SIG-M5 treated with dmso at 0.1 percent for 504 hours (cell line): ENCODE measurements around the gene THADA.

Experiments
- DNase-seq: peaks from one replicate; lab custom pipeline; 2025; ENCODE audit not compliant: unreplicated experiment; lab: John Stamatoyannopoulos, UW

The THADA gene

DNA sequence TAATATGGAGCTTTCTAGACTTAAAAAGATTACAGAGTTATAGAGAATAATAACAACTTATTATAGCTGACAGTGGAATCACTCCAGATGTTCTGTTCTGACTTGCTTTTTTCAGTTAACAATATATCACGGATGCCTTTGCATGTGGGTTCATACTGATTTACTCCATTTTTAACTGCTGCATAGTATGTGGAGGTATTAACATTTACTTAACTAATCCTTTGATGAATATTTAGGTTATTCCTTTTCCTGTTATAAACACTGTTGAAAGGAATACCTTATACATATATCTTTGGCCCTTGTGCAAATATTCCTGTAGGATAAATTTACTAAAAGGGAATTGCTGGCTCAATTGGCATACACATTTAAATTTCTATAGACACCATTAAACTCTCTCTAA is 336.3 kb downstream of the THADA start:
- DNase-seq, result no peak

DNA sequence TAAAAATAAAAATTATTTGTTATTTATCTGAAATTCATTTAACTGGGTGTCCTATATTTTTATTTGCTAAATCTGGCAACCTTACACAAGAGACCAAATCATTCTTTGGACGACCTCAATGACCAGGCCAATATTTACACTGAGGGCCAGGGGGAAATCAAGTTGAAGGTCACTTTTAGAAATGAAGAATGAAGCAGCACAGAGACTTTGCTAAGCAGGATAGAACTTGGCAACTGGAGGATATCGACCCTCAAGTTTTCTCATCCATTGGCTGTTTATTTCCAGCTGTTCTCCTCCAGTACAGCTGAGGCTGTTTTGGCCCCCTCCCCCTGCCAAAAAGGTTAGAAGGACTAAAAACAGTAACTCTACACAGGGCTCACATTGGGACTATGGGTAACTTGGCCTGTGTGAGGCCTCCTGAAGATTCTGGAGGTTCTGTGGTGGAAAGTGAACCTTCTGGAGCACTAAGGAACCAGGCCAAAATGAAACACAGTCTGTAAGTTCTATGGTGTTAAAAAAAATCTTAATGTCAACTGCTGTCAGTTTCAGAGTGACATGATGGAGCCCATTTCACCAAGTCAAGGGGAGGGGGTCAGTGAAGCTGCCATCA is 337.2 kb downstream of the THADA start:
- no peak for DNase-seq

DNA sequence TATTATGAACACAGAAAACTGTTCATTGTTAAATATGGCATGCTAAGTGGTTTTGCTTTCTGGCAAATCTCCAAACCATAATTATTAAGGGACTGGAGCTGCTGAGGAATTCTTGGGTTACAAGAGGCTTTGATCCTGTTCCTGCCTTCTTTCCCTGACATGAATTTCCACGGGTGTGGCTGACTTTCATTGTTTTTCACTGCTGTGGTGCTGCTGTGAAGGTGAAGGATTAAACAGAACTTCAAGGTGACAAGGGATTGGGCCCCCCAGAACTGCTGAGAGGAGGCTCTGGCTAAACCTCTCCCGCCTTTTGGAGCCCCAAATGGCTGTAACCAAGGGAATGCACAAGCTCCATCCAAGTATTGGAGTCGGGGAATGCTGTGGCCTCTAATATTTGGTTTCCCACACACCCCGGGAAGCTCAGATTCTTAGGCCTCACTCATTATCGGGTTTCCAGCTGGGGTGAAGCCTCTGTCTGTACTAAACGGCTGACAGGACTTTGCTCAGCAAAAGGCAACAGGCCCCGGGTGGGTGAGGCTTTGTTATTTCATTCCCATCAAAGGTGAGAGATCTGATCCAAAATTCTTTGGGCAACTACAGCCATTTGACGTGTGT is 340.4 kb downstream of the THADA start:
- no peak for DNase-seq

DNA sequence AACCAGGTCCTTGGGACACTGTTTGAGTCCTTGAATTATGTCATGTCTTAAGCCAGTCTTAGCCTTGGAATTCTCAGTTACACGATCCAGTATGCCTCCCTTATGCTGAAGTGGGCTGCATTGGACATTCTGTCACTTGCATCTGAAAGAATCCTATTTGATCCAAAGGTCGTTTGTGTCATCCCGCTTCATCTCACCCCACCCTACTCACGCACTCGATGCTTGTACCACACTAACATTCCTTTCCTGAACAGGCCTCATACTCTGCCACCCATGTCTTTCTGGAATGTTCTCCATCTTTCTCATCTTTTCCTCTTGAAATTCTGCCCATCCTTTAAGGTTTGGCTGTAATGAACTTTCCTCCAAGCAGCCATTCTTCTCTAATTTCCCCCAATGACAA is 341.5 kb downstream of the THADA start:
- no peak for DNase-seq

DNA sequence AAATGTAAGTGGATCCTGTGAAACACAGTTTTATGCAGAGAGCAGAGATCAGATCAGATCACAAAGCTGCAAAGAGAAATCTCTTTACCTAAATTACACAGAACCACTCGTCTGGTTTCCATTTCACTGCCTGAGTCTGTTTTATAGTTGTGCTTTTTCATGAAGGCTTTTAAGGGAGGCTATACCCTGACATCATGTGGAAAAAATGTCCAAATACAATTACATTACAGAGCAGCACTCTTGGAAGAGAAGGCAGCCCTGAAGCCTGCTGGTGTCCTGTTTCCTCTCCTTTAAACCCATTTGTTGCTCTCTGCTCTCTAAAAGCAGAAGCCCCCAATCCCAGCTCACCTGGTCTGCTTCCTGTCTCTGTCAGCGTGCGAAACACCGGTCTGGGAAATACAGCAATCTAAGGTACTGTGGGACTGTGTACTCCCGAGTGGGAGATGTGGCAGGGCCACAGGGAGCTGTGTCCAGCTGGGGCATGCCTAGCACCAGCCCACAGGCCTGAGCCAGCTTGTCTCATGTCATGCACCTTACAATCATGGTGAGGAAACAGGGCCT is 344.6 kb downstream of the THADA start:
- no peak for DNase-seq

DNA sequence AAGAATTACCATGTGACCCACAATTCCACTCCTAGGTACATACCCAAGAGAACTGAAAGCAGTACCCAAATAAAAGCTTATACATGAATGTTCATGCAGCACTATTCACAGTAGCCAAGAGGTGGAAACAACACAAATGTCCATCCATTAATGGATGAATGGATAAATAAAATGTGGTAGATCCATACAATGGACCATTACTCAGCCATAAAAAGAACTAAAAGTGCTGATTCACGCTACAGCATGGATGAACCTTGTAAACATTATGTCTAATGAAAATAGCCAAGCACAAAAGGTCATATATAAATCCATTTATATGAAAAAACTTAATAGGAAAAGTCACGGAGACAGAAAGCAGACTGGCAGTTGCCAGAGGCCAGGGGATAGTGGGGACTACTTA is 345.8 kb downstream of the THADA start:
- DNase-seq, result no peak

DNA sequence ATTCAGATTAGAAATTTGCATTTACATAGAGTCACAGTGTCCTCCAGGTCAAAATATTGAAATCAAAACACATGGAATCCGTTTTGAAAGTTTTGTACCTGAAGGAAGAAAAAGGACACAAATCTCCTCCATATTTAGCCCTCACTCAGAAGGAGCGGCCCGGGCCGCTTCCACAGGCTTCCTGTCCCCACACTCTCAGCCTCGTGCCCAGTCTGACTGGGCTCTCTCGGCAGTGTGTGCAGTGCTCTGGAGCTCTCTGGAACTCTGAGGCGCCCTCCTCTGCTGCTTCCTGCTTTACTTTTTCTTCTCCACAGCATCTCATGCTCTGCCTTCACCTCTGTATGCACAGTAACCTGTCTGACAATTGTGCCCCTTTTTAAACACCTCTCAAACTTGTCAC is 347.2 kb downstream of the THADA start:
- DNase-seq, result no peak

DNA sequence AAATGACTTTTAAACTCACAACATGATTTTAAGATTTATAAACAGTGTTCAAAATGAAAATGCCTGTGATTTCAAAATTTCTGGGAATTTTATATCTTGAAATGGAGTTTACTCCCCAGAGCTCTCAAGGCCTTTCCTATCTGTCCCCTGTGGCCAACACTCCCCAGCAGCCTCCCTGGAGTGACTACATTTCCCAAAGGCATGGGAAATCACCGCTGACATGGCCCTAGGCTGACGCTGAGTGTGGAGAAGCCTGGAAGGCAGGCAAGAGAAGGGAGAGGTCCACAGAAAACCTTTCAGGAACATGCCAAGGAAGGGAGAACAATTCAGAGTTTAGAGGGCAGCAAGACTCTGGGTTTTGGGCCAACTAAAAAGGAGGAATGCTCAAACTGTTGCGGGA is 349.2 kb downstream of the THADA start:
- DNase-seq, result no peak

DNA sequence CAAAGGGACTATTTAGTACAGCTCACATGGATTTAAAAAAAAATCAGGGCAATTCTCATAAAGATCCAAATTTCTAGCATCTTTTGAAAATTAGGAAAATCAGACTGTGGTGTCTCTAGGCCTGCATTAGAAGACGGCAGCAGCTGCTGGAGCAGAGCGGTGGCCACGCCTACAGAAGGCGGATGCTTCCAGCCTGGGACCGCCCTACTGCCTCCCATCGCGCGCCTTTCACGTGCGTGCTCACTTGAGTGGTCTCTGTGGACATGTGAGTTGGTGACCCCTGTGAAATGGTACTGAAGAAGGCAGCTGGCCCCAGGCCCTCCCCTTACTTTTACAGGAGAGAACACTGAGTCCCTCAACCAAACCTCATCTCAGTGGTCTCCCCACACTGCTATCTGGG is 354.3 kb downstream of the THADA start:
- no peak for DNase-seq

DNA sequence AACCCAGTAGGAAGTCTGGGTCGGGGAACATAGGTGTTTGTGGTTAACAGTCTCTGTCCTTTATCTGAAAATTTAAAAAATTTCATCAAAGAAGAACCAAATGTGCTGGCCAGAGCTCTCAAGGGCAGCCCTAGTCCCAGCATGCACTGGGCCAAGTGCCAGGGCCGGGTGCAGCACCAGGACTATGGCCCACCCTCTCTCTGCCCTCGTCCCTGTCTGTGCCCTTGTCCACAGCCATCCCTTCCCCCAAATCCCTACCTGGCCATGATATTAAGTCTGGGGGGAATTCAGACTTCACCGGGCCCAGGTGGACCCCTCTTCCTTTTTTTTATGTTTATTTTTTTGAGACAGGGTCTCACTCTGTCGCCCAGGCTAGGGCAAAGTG is 355.1 kb downstream of the THADA start:
- no peak for DNase-seq

DNA sequence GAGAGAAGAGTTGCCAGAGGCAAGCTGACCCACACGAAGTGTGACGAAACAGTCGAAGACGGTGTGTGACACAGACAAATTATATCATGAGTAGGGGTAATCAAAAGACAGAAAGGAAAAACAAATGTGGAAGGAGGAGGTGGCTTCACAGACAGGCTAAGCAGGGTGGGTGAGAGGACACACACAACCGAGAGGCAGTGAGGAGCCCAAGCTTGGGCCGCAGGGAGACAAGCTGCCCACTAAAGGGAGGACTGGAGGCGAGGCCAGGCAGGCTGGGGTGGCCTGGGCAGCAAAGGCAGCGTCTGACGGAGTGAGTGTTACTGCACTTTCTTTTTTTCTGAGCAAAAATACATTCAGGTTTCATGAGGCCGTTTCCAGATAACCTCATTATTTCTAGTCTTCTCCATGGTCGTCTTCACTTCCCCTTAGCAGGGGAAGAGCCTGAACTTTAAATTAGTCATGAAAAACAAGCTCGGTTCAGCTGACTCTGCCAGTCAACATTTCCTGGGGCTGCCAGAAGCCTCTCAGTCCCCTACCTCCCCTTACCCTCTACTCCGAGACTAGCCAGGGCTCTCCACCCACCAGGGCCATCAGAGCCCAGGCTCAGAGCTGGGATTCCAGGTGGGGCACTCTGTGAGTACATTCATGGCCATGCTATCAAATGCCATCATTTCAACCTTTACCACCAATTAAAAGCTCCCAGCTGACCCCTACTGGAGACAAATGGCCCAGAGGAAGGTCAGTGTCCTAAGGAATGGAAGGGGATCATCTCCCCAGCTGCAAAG is 355.7 kb downstream of the THADA start:
- DNase-seq, result peak; percentile 82

DNA sequence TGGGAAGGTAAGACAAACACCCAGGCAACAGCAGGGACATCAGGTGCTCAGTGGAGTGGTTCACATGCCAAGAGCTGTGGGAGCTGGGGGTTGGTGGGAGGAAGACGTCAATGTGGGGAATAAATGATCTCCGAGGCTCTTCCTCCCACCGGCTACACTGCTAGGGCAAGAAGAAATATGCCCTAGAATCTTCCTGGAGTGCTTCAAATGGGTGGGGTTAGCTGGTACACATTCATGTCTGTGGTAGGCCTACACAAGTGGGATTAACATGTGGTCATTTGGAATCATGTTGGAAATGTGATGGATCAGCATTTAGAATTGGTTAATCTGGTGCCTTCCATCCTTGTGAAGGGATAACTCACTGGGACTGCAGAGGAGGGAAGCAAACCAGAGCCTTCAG is 357.0 kb downstream of the THADA start:
- no peak for DNase-seq

DNA sequence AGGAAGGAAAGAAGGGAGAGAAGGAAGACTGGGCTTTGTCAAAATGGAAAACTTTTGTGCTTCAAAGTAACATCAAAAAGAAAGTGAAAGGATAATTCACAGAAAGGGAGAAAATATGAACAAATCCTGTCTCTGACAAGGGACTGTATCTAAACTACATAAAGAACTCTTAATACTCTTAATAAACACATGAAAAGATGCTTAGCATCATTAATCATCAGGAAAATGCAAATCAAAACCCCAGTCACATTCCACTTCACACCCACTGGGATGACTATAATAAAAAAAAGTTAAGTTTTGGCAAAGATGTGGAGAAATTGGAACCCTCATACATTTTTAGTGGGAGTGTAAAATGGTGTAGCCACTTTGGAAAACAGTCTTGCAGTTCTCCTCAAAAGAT is 357.7 kb downstream of the THADA start:
- no peak for DNase-seq

DNA sequence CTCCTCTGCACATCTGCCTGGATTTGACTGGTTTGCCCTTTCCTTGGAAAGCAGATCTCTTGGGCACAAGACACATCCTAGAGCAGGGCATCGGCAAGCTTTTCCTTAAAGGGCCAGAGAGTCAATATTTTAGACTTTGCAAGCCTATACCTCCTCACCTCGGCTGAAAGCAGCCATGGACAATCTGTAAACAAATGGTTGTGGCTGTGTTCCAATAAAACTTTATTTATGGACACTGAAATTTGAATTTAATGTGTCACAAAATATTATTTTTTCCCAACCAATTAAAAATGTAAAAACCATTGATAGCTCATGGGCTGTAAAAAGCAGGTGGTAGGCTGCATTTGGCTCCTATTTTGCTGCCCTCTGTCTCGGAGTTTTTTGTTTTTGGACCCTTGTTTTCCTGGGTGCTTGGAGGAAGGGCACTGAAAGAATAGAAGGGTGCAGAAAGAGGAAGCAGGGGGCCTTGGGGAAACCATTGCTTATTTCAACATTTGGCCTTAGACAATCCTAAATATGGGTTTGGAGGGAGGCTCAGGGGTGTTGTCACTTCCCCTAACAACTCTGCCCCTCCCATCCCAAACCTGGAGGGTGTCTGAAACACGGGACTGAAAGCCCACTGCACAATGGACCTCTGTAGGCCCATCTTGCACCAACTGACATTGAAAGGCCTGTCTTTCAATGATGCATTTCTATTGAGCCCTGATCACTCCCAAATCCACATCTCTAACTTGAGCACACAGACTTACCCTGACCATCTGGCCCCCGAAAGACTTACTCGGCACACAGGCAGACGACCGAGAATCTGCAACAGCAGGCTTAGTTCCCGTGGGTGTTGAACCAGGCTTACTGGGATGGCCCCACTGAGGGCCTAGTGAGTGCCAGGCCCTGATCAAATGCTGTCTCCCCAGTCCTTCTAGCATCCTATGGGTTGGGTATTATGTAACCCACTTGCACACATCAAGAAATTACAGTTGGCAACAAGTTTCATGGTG is 362.3 kb downstream of the THADA start:
- DNase-seq, result peak; percentile 99

DNA sequence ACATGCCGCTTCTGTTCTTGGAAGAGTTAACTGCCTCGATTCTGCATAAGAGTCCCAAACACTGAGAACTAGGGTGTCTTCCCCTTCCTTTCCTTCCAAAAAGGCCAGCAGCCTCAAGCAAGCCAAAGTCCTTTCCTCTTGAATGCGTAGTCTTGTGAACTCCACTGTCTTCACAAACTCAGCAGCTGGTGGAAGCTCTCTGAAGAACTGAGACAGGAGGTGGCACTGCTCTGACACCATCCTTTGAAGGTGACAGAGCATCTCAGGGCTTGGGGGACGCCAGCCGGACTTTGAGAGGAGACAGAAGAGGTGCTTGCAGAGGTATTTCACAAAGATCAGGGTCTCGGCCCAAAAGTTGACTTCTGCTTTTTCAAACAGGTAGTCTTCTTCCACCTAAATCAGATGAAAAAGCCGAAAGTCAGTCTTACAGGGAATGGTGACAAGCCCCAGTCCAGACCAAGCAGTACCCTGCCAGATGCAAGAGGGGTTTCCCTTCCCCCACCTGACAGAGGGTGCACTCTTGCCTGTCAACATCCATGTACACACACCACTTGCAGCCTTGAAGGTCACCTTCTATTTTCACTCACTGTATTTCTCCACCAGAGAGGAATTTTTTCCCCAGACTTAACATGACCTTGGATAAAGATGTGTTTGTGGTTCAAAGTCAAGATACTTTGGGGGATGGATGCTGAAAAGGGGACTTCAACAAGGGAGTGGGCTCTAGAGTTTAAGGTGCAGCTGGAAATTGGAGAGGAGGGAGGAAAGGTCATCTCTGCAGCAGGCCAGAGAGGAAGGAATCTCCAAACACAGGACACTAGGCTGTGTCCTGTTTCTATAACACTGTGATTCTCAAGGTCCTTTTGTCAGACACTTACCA is 364.6 kb downstream of the THADA start:
- no peak for DNase-seq

DNA sequence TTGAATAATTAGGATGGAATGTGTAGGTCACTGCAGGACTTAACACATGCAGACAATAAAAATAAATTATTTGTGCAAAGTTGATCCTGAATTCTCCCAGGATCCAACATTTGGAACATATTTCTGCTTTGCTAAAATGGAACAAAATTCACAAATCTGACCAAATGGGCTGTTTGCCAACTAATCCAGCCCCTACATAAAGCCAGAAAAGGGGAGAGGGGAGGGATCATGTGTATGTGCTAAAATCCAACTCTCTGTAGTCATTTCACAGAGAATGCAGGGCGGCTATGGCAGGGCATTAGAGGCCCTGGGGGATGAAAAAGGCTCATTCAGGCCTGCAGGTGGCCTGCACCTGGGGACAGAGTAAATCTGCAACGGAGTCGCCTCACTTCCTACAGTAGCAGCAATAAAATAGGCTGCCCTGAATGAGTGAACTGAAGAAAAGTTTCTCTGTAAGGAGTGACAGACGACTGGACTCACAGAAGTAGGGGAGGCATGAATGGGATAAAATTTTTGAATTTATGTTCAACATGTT is 365.4 kb downstream of the THADA start:
- DNase-seq, result no peak

DNA sequence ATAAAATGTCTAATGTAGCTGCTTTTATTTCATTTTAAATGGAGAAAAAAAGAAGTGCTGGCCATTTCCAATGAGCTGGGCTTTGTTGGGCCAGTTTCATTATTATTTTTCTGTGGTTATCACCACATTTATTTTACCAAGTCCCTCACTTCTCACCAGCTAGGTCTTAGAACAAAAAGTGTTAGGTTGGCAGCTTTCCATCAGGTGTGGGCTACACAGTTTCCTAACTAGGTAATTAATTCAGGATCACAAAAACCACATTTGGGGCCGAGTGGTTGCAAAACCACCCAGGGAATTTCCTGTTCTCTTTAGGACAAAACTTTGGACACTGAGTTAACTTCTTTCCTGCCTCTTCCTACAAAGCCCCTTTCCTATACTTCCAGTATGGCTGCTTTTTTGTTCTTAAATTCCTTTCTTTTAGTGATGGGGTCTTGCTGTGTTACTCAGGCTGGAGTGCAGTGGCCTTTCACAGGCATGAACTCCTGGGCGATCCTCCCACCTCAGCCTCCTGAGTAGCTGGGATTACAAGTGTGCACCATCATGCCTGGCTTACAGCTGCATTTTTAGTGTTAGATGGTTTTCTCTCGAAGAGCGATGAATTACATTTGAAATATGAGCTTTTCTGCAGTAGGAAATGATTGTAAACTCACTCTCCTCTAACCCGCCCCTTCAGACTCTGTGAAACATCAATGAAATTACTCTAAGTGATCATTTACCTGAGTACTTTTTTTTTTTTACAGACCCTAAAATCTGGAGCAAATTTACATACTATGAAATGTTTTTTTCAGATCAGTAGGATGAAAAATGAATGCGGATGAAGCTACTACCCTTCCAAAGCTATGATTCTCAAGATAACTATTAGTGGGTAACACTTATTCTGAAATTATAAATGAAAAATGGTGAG is 366.8 kb downstream of the THADA start:
- DNase-seq, result no peak

DNA sequence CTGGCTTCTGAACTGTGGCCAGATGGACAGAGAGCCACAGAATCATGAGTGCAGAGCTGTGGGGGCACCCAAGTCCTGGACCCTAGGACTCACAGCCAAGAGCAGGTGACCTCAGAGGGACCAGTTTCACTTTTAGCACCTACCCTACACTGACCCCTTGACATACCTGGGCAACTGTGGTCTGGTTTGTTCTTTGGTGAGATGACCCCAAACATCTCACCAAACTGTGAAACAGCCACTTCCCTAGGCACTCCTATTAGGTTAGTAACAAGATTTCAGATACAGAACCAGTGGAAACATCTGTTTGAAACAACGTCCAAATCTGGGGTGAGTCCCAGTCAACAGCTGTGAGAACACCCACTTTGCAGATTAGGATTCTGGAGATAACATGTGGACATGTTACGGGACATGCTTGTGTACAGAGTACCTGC is 367.5 kb downstream of the THADA start:
- DNase-seq, result no peak

DNA sequence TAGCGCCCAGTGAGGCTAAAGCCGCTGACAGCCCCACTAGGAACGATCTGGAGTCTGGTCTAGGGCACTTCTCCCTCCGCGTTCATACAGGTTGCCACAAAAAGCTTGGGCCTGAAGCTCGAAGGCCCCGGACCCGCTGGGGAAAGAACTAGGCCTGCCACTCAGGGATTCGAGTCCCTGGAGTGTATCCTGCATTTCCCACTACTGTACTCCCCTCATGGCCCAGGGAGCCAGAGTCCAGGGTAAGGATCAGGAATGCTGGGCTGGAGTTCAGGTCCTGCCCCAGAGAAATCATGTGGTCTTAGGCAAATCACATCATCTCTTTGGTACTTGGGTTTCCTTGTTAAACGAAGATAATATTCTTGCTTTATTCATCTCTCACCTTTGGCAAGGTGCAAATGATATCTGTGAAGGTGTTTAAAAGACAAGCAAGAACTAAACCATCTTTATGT is 368.0 kb downstream of the THADA start:
- no peak for DNase-seq
